Right renal cortex interstitium (tissue), 3 donors: Measurements from ENCODE around the gene TIMP3. TPM values are rescaled to one million over a fixed set of nuclear protein-coding genes. Genes with fewer than 3 reads are reported as not detected.

Experiments used
- DNase-seq, 3 donors: peaks; one replicate each; pipeline ENCODE4 v3.0.0-alpha.2; 2013; ENCODE audit warnings: low read depth in 3 of 3, low spot score in 2 of 3
- polyA plus RNA-seq, 3 donors: library from polyadenylated mRNA; unstranded; fragments of 120-200 nt; gene quantifications; one replicate each; pipeline ENCODE4 v1.2.1, GENCODE V29; 2013; ENCODE audit not compliant: insufficient read length in 3 of 3

TIMP3 gene
- polyA plus RNA-seq, 3 donors: 136 to 161 (median 147) TPM

DNA sequence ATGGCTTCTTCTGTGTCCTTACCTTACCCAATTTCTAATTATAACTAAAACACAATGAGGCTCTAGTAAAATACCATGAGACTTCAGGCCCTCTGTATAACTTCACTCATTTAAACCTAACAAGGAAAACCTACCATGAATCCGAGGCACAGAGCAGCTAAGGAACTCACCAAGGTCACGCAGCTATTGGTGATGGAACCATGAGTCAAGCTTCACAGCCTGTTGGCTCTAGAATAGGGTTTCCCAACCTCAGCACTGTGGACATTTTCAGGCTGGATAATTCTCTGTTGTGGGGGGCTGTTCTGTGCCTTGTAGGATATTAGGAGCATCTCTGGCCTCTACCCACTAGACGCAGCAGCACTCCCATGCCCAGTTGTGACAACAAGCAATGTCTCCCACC, 75.7 kb downstream of the TIMP3 start:
- DNase-seq: no peak

GRCh38 chr22:32879550-32879949, 78.0 kb downstream of the TIMP3 start:
- no peak for DNase-seq

DNA sequence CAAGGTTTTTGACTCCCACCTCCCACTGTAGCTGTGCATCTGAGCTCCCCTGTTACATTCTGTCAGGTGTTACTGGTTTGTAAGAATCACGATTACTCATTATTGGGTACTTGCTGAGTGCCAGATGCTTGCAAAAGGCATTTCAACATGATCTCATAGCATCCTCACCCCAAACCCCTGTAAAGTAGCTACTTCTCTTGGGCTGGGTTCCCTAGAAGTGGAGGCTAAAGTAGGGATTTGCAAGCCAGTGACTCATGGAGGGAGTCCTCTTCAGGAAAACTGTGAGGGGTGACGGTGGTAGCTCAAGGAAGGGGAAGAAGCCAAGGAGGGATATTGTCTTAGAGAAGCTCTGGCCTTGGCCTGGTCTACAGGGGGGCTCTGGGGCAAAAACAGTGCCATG, 78.6 kb downstream of the TIMP3 start:
- no peak for DNase-seq

DNA sequence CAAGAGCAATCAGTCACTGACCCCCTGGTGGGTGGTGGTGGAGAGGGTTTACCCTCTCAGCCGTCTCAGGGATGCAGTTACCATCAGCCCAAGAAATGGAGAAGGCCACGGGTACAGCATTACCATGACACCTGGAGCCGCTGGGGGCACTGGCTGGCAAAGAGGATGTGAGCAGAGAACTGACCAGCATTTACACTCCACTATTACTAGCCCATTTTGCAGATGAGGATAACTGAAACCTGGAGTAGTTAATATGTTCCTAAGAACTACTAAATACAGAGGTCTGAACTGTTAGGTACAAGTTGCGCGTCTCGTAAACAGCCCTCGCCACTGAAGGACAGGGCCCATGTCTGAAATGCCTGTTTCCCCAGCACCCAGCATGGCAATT, 79.0 kb downstream of the TIMP3 start:
- no peak for DNase-seq

- DNase-seq: peak in 2 of 3 donors; percentile 76
Measured at GRCh38 chr22:32880893-32881596, 79.5 kb downstream of the TIMP3 start.

DNA sequence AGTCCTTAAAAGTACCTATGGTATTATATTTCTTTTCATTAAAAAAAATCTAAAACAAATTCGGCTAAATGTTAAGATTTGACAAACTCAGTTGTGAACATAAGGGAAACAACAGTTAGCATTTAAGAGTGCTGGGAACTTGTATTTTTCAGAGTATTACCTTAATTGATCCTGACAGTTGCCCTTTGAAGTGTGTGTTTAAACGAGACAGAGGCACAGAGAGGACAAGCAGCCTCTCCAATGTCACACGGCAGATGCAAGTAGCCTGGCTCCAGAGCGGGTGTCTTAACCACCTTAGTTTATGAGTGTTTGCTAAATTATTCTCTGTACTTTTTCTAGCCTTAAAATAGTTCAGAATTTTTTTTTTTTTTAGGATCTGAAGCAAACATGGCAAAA, 80.9 kb downstream of the TIMP3 start:
- DNase-seq: no peak

DNA sequence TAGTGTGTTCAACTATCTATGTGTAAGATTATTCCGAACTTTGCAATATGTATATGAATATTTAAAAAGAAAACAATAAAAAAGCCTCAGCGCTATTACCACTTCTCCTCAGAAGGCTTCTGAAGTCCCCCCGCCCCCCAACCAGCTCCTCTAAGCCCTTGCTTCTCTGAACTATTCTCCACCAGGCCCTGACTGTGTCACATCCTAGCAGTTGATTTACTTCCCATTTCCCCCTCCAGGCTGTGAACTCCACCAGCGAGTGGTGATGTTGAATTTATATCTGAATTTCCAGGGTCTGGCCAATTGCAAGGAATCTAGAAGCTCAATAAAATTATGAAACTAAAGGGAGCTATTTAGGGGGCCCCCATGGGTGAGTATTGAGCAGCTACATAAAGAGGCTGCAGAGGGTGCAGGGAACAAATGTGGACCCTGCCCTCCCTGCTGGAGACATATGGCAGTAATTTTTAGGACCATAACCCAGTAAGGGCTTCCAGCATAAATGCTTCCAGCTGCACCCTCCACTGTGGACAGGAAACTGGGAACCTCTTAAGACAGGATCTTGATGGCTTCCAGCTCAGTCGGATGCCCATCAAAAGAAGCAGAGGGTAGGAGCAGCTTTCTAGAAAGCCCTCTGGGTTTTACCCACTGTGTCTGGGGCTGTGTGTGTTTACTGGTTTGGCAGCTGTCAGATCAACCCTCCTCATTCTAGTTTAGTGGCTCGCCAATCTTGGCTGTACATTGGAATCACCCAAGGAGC, 81.4 kb downstream of the TIMP3 start:
- DNase-seq: no peak

DNA sequence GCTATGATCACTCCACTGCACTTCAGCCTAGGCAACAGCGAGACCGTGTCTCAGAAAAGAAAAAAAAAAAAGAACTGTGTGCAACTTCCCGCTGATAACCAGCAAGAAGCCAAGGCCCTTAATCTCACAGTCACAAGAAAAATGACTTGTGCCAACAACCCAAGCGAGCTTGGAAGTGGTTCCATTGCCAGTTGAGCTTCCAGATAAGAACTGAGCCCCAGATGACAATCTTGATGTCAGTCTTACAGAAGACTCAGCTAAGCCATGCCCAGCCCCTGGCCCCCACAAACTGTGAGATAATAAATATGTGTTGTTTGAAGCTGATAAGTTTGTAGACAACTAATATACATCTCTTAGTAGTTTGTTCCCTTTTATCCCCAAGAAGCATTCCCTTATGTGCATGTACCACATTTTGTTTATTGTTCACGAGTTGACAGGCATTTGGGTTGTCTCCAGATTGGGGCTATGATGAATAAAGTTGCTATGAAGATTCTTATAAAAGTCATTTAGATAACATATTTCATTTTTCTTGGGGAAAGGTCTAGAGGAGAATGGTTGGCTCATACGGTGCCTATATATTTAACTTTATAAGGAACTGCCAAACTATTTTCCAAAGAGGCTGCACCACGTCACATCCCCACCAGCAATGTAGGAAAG, 85.9 kb downstream of the TIMP3 start:
- no peak for DNase-seq

GRCh38 chr22:32888976-32889375, 87.5 kb downstream of the TIMP3 start:
- DNase-seq: no peak

- no peak for DNase-seq
Measured at GRCh38 chr22:32896891-32897290, 95.4 kb downstream of the TIMP3 start.

DNA sequence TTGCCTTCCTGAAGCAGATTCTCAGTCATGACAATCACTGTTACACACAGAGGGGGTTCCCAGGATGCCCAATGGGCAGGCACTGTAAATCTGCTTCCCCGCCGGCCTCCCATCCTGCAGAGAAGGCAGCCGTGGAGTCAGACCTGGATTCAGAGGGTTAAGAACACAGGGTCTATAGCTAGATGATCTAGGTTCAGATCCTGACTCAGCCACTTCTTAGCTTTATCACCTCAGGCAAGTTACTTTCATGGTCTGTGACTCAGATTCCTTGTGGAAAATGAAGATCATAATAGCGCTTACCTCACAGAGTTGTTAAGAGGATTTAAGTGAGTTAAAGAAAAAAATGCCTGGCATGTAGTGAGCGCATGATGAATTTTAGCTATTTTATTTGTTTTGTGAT, 95.9 kb downstream of the TIMP3 start:
- DNase-seq: no peak

GRCh38 chr22:32900886-32901635, 99.6 kb downstream of the TIMP3 start:
- DNase-seq: no peak

DNA sequence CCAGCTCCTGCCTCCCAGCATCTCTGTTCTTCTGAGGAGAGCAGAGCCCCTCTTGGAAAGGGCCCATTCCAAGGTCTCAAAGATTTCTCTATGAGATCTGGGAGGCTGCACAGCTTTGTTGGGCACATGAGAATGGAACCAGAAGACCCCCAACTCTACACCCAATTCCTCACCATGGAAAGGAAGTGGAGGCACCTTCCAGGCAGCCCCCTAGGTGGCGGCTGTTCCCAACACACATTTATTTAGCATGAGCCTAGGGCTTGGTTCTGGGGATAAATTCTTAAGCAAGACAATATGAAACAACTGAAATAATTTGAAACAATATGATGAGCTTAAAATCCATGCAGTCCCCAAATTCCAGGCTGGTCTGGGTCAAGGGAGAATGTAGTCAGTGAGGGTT, 100.4 kb downstream of the TIMP3 start:
- DNase-seq: no peak

DNA sequence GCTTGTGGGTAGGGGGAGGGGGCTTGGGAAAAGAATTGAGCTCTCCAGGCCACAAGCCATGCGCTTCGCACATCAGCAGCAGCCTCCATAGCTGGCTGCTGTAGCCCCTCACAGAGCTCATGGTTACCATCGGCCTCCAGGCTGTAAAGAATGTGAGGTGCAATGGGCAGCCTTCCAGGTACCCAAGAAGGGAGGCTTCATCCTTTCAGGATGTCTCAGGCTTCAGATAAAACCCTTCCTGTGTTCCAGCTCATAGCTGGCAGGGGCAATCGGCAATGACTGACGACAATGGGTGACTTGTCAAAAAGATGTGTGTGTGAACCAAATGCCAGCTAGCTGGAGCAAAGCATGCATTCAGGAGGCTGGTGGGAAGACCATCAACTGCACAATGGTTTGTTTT, 102.0 kb downstream of the TIMP3 start:
- no peak for DNase-seq

- DNase-seq: no peak
Measured at GRCh38 chr22:32904044-32904443, 102.5 kb downstream of the TIMP3 start.

DNA sequence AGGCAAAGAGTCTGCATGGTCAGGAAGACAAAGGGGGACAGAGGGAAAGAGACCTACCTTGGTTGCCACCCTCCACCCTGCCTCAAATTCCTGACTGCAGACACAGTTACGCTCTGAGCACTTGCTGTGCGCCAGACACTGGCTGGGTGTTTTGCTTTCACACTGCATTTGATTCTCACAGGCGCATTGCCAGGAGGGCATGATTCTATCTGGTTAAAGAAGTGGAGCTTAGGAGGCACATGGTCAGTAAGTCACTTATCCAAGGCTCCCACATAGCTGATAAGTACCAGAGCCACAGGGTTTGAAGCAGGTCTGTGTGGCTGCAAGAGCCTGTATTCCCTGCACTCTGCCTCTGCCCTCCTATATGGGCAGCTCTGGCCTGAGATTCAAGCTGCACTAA, 103.9 kb downstream of the TIMP3 start:
- no peak for DNase-seq

DNA sequence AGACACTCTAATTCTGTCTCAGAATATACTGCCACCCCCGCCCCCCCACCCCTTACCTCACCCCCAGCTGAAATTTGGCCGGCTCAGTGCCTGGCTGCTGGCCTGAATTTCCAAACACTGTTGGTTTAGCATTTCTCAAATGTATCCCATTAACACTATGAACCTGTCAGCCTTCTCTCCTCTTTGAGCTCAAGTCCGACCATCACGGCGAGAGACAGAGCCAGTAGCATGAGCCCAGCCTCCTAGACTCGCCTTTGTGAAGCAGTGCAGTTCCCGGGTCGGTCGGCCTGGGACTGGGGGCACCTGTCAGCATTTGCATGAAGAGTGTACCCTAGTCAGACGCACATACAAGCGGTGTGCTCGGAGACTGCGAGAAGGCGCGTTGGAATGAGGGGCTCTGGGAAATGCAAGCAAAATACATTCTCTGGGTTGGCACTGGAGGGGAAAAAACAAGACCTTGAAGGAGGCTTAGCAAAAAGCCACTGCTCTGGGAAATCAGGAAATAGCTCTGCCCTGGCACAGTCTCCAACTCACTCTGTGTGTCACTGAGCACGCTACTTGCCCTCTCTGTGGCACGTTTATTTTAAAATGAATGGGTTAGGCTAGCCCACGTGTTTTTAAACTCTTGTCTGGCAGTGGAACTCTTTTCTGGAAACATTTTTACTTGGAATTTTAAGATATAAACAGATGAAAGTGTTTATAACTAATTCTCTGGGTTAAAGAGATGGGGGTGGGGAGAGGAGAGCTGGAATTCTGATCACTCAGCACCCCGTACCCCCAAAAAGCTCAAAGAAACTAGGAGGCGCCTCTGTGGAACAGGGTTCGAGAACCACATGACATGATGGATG, 108.3 kb downstream of the TIMP3 start:
- DNase-seq: no peak

DNA sequence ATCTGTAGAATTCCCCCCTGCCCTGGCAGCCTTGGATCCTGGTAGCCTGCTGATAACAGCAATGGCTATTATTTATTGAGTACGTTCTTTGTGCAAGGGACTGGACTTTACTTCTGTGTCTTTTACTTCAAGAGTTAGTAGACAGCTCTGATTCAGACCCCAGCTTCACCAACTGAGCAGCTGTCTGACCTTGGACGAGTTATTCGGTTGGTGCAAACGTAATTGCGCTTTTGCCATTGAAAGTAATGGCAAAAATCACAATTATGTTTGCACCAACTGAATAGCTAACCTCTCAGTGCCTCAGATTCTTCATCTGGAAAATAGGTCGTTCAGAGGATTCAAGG, 108.9 kb downstream of the TIMP3 start:
- no peak for DNase-seq

GRCh38 chr22:32911503-32911902, 110.0 kb downstream of the TIMP3 start:
- DNase-seq: no peak
